GM19397 (cell line): ENCODE measurements around the gene CTBP1.

ENCODE experiments used
- ATAC-seq: cut with Tn5 transposase; IDR thresholded peaks from one replicate; pipeline ENCODE4 v1.9.1; 2021; ENCODE audit warnings: mild to moderate bottlenecking, moderate library complexity; ENCODE audit not compliant: unreplicated experiment

The CTBP1 gene

GRCh38 chr4:1225272-1226143 is 23.4 kb downstream of the CTBP1 start:
- ATAC-seq = no peak

- no peak for ATAC-seq
Measured at GRCh38 chr4:1223841-1224809, 24.8 kb downstream of the CTBP1 start.

DNA sequence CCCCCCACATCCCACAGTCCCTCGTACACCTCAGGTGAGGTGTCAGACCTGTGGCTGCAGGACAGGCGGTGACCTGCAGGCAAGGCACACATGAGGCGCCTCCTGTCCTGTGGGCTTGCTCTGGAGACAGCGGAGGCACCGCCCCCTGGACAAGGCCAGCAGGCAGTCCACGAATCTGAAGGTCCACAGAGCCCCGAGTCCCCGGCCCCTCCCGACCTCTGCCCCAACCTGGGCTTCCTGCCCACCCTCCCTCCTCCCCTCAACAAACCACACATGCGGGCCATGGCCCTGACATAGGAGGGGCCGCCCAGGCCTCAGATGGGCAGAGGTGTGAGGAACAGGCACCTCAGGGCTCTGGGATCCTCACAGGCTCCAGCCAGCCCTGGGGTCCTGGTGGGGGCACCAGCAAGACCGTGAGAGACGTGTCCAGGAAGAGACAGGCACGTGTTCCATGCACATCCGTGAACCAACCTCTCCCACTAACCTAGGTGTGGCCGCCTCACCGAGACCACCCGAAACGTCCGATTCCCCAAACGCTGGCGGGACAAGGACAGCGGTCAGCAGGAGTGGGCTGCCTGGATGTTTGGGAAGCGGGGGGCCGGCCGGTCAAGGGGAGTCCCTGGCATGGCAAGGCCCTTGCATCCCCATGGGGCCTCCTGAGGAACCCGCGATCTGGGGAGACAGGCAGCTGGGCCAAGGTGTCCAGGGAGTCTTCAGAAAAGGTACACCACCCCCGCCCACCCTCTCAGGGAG is 25.8 kb downstream of the CTBP1 start:
- ATAC-seq = no peak

GRCh38 chr4:1222036-1222789 is 26.7 kb downstream of the CTBP1 start:
- ATAC-seq = no peak

DNA sequence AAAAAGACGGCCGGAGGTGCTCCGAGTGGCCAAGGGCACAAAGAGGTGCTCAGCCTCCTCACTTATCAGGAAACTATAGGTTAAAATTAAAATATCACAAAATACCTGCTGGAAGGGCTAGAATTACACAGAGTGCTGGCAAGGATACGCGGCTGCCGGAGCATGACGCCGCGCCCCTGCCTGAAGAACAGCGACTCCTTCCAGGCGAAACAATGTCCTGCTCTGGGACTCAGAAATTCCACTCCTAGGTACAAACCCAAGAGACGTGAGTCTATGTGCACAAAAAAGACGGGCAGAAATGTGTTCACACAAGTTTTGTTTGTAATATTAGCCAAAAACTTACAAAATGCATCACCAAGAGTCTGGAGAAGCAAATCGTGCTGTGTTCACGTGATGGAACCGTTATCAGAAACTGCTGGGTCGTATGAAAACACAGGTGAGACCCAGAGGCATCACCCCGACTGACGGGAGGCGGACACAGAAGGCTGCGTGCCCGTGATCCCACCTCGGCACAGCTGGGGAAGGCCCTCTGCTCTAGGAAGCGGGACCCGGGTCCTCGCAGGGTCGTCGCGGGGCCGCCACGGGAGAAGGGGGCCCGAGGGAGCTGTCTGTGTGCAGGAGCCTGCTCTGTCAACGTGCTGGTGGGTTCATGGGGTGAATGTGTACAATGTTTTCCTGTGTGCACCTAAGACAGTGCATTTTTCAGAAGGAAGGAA is 27.6 kb downstream of the CTBP1 start:
- ATAC-seq = no peak

DNA sequence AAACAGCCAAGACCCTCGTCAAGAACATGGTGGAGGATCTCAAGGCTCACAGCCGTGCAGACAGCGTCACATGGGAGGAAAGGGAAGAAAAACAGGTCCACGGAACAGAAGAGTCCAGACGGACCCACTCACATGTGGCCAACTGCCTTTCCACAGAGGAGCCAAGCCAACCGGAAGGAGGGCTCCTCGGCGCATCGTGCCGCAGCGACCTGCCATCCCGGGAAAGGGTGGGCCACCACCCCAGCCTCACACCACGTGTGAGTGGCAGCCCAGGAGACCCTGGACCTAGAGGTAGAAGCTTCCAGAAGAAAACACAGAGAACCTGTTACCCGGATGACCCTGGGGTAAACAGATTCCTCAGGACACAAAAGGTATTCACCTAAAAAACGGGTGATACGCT is 28.4 kb downstream of the CTBP1 start:
- no peak for ATAC-seq

DNA sequence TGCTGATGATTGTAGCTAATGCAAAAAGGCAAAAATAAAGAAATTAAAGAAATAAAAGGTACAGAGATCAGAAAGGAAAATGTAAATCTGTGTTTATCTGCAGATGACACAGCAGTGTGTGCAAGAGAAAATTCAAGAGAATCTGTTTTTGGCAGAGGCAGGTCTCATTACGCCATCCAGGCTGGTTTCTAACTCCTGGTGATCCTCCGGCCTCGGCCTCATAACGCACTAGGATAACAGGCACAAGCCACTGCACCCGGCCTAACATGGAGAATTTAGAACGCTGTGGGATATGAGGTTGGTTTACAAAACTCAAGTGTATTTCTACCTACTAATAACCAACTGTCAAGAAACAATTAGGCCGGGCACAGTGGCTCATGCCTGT is 29.4 kb downstream of the CTBP1 start:
- no peak for ATAC-seq

DNA sequence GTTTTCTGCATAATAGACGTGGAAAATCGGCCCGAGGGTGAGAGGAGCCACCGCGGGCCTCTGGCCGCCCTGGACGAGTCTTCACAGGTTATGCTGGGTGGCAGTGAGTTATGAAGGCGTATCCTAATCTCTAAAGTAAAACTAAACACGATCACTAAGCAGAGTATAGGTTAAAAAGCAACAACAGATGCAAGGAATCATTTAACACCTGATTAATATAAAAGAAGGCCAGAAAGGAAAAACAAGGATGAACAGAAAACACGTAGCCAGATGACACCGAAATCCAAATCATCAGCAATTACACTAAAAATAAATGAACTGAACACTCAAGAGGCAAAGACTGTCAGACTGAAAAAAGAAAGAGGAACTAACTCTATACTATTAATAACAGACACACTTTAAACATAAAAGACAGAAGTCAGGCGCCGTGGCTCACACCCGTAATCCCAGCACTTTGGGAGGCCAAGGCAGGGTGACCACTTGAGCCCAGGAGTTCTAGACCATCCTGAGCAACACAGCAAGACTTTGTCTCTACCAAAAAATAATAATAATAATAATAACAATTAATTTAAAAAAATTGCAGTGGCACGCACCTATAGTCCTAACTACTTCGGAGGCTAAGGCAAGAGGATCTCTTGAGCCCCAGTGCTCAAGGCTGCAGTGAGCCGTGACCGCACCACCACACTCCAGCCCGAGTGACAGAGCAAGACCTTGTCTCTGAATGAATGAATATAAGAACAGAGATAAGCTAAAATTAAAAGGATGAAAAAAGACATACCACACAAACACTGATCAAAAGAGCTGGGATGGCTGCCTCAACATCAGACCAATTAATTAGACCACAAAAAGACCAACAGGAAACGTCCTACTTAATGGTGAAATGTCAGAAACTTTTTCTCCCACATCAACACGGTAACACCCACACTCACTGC is 30.0 kb downstream of the CTBP1 start:
- ATAC-seq = peak; percentile 78

GRCh38 chr4:1217366-1217765 is 31.6 kb downstream of the CTBP1 start:
- no peak for ATAC-seq

- no peak for ATAC-seq
Measured at GRCh38 chr4:1216869-1217294, 32.0 kb downstream of the CTBP1 start.

- ATAC-seq = no peak
Measured at GRCh38 chr4:1216076-1216614, 32.8 kb downstream of the CTBP1 start.

GRCh38 chr4:1215141-1216075 is 33.5 kb downstream of the CTBP1 start:
- ATAC-seq = no peak

DNA sequence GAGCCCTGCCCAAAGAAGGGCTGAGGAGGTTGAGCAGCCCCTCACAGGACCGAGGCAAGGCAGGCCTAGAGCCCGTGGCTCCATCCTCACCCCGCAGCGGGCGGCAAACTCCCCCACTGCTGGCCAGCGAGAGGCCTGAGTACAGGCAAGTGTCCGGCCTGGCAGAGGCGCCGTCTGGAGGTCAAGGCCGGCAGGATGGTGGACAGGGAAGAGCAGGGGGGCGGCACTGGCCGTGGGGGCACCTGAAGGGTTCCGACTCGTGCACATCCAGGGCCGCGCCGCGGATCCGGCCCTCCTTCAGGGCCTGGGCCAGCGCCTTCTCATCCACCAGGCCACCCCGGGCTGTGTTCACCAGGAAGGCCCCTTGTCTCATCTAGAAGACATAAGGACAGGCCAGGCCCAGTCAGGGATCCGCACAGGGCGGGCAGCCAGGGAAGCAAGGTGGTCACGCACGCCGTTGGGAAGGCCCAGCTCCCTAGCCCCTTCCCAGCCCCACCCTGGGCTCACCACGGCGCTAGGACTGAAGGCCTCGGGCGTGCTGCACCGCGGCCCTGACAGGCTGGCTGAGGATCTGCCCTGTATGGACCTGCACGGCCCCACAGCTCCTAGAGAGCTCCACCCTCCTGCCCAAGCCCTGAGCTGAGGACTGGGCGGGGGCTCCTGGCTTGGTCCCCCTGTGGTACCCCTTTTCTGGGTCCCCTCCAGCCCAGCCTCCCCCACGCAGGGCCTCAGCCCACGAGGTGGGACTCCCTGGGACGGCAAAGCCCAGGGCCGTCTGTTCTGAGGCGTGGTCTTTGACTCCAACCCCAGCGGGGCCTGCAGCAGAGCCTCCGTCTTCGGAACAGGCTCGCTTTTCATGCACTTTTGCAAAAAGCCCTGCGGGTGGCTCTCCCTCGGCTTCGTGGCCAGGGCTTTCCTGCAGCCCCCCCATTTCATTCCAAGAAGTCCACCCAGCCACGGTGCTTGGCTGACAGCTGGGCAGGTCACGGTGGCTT is 34.5 kb downstream of the CTBP1 start:
- no peak for ATAC-seq

- no peak for ATAC-seq
Measured at GRCh38 chr4:1213336-1213995, 35.5 kb downstream of the CTBP1 start.

DNA sequence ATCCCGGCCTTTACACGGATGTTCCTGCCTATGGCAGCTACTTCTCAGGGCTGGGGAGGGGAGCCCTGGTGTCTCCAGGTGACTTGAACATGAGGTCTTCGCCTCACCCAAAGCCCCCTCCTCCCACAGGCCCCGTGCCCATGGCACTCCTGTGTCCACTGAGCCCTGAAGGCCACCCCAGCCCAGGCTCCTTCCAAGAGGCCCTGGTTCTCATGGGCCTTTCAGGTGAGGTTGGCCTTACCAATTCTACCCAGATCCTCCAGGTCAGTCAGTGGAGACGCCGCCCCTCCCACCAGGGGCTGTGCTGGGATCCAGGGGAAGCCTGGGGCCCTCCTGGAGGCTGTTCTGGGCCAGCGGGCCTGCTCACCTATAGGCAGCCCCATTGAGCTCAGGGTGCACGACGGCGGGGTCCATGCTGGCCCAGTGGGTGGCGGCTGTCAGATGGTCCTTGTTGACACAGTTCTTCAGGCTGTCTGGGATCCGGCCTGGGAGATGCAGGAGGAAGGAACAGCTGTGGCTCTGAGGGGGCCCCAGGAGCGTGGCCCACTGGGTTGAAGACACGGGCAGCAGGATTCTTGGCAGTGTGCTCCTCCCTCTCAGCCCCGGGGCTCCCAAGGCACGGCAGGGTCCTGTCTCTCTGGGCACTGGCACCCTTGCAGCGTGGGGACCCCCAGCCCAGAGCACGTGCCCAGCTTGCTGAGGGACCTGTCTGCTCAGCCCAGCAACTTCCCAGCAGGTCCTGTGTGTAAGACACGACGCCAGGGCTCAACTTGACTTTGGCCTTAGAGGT is 36.2 kb downstream of the CTBP1 start:
- ATAC-seq = no peak
